IgD-negative memory B cell (primary cell): ENCODE results near the gene EHD4. TPM values are rescaled to one million over a fixed set of nuclear protein-coding genes. Genes with fewer than 3 reads are reported as not detected.

Experiments
- H3K27ac Mint-ChIP-seq, 3 donors: one replicate each; pipeline ENCODE4 v1.8.0; 2020 to 2022; ENCODE audit warnings: mild to moderate bottlenecking in 3 of 3, mixed read lengths in 3 of 3, moderate library complexity in 1 of 3
- H3K27me3 Mint-ChIP-seq: one replicate; pipeline ENCODE4 v1.8.0; 2021; ENCODE audit warnings: mixed read lengths
- H3K36me3 Mint-ChIP-seq: one replicate; pipeline ENCODE4 v1.8.0; 2020; ENCODE audit warnings: mild to moderate bottlenecking, mixed read lengths
- H3K4me1 Mint-ChIP-seq, 3 donors: one replicate each; pipeline ENCODE4 v1.8.0; 2020 to 2022; ENCODE audit warnings: mixed read lengths in 3 of 3, mild to moderate bottlenecking in 1 of 3
- H3K4me3 Mint-ChIP-seq, 4 donors: one replicate each; pipeline ENCODE4 v1.8.0; 2020 to 2022; ENCODE audit warnings: mild to moderate bottlenecking in 4 of 4, mixed read lengths in 4 of 4, moderate library complexity in 3 of 4
- H3K9me3 Mint-ChIP-seq, 3 donors: one replicate each; pipeline ENCODE4 v1.8.0; 2020 to 2021; ENCODE audit warnings: mixed read lengths in 3 of 3, mild to moderate bottlenecking in 1 of 3
- polyA plus RNA-seq: library from polyadenylated mRNA; unstranded; fragments of 300-500 nt; fragmentation: Illumina TruSeq; gene quantifications from one replicate; pipeline ENCODE4 v1.2.3, GENCODE V29; 2021

EHD4 gene
- polyA plus RNA-seq, 1 donor from 2014 or later: 3.8 TPM

GRCh38 chr15:41978534-41978933 is 6.2 kb upstream of the EHD4 start:
- H3K4me3 Mint-ChIP-seq: no peak overlapping the region
- H3K27ac Mint-ChIP-seq: no peak overlapping the region
- peaks cover 1% of the 10 kb centered on the region for H3K36me3 Mint-ChIP-seq
- no peaks in the 10 kb centered on the region for H3K9me3 Mint-ChIP-seq
- peaks cover 5% of the 10 kb centered on the region for H3K27me3 Mint-ChIP-seq
- no peaks in the 10 kb centered on the region for H3K4me1 Mint-ChIP-seq

GRCh38 chr15:41977757-41978383 is 5.5 kb upstream of the EHD4 start:
- peaks cover 1% of the 10 kb centered on the region for H3K36me3 Mint-ChIP-seq
- no peaks in the 10 kb centered on the region for H3K9me3 Mint-ChIP-seq
- H3K4me1 Mint-ChIP-seq: peaks cover 0 to under 1% (median under 1%) of the 10 kb centered on the region in 3 donors
- no peak overlapping the region for H3K4me3 Mint-ChIP-seq
- no peak overlapping the region for H3K27ac Mint-ChIP-seq
- H3K27me3 Mint-ChIP-seq: peaks cover 5% of the 10 kb centered on the region

GRCh38 chr15:41975669-41976068 is 3.3 kb upstream of the EHD4 start:
- Mint-ChIP-seq H3K9me3 (no peaks in the 10 kb centered on the region), H3K4me3 (no peak overlapping the region), H3K27ac (no peak overlapping the region), H3K4me1 (peaks cover 9 to 15% (median 15%) of the 10 kb centered on the region in 3 donors), H3K36me3 (no peaks in the 10 kb centered on the region), H3K27me3 (peaks cover 5% of the 10 kb centered on the region)

- peaks cover 20 to 27% (median 24%) of the 10 kb centered on the region in 3 donors for H3K4me1 Mint-ChIP-seq
- H3K9me3 Mint-ChIP-seq: no peaks in the 10 kb centered on the region
- H3K27me3 Mint-ChIP-seq: peaks cover 5% of the 10 kb centered on the region
- H3K27ac Mint-ChIP-seq: no peak overlapping the region
- peak overlapping the region in 1 of 4 donors; percentile 93 for H3K4me3 Mint-ChIP-seq
- no peaks in the 10 kb centered on the region for H3K36me3 Mint-ChIP-seq
Observed at GRCh38 chr15:41974041-41974440, 1.7 kb upstream of the EHD4 start.

GRCh38 chr15:41971895-41972252 is 483 bp downstream of the EHD4 start:
- H3K36me3 Mint-ChIP-seq: no peaks in the 10 kb centered on the region
- H3K27me3 Mint-ChIP-seq: peaks cover 3% of the 10 kb centered on the region
- peak overlapping the region; percentile 52 to 94 (median 80) for H3K27ac Mint-ChIP-seq
- peak overlapping the region; percentile 93 to 96 (median 95) for H3K4me3 Mint-ChIP-seq
- no peaks in the 10 kb centered on the region for H3K9me3 Mint-ChIP-seq
- peaks cover 32 to 44% (median 35%) of the 10 kb centered on the region in 3 donors for H3K4me1 Mint-ChIP-seq

- Mint-ChIP-seq H3K9me3 (no peaks in the 10 kb centered on the region), H3K27ac (peak overlapping the region; percentile 52 to 94 (median 80)), H3K27me3 (peaks cover 3% of the 10 kb centered on the region), H3K36me3 (no peaks in the 10 kb centered on the region), H3K4me3 (peak overlapping the region; percentile 88 to 96 (median 94)), H3K4me1 (peaks cover 33 to 47% (median 37%) of the 10 kb centered on the region in 3 donors)
Observed at GRCh38 chr15:41971089-41971894, 1.1 kb downstream of the EHD4 start.

- Mint-ChIP-seq H3K9me3 (no peaks in the 10 kb centered on the region), H3K4me3 (peak overlapping the region in 2 of 4 donors; percentile 93 to 95), H3K27me3 (peaks cover 3% of the 10 kb centered on the region), H3K36me3 (no peaks in the 10 kb centered on the region), H3K4me1 (peaks cover 36 to 47% (median 37%) of the 10 kb centered on the region in 3 donors), H3K27ac (peak overlapping the region in 2 of 3 donors; percentile 52 to 94)
Observed at GRCh38 chr15:41970456-41970855, 1.9 kb downstream of the EHD4 start.

- no peaks in the 10 kb centered on the region for H3K9me3 Mint-ChIP-seq
- peak overlapping the region; percentile 3 to 52 (median 46) for H3K27ac Mint-ChIP-seq
- H3K4me3 Mint-ChIP-seq: peak overlapping the region in 2 of 4 donors; percentile 93 to 95
- H3K36me3 Mint-ChIP-seq: no peaks in the 10 kb centered on the region
- peaks cover 36 to 47% (median 37%) of the 10 kb centered on the region in 3 donors for H3K4me1 Mint-ChIP-seq
- H3K27me3 Mint-ChIP-seq: peaks cover 3% of the 10 kb centered on the region
Observed at GRCh38 chr15:41969851-41970431, 2.4 kb downstream of the EHD4 start.

- H3K27me3 Mint-ChIP-seq: peaks cover 1% of the 10 kb centered on the region
- H3K4me1 Mint-ChIP-seq: peaks cover 36 to 47% (median 37%) of the 10 kb centered on the region in 3 donors
- H3K4me3 Mint-ChIP-seq: no peak overlapping the region
- H3K9me3 Mint-ChIP-seq: no peaks in the 10 kb centered on the region
- no peaks in the 10 kb centered on the region for H3K36me3 Mint-ChIP-seq
- no peak overlapping the region for H3K27ac Mint-ChIP-seq
Observed at GRCh38 chr15:41968701-41969100, 3.7 kb downstream of the EHD4 start.

GRCh38 chr15:41967506-41968206 is 4.7 kb downstream of the EHD4 start:
- H3K4me3 Mint-ChIP-seq: peak overlapping the region in 3 of 4 donors; percentile 31 to 77 (median 63)
- no peaks in the 10 kb centered on the region for H3K27me3 Mint-ChIP-seq
- no peaks in the 10 kb centered on the region for H3K36me3 Mint-ChIP-seq
- peak overlapping the region; percentile 2 to 88 (median 7) for H3K27ac Mint-ChIP-seq
- H3K4me1 Mint-ChIP-seq: peaks cover 35 to 44% (median 36%) of the 10 kb centered on the region in 3 donors
- H3K9me3 Mint-ChIP-seq: no peaks in the 10 kb centered on the region

- Mint-ChIP-seq H3K36me3 (no peaks in the 10 kb centered on the region), H3K27me3 (no peaks in the 10 kb centered on the region), H3K27ac (peak overlapping the region in 1 of 3 donors; percentile 63), H3K4me3 (peak overlapping the region in 1 of 4 donors; percentile 88), H3K4me1 (peaks cover 31 to 42% (median 36%) of the 10 kb centered on the region in 3 donors), H3K9me3 (no peaks in the 10 kb centered on the region)
Observed at GRCh38 chr15:41966920-41967465, 5.4 kb downstream of the EHD4 start.

- Mint-ChIP-seq H3K36me3 (no peaks in the 10 kb centered on the region), H3K4me3 (no peak overlapping the region), H3K27me3 (no peaks in the 10 kb centered on the region), H3K27ac (peak overlapping the region in 1 of 3 donors; percentile 63), H3K9me3 (no peaks in the 10 kb centered on the region), H3K4me1 (peaks cover 34 to 40% (median 35%) of the 10 kb centered on the region in 3 donors)
Observed at GRCh38 chr15:41966414-41966812, 5.9 kb downstream of the EHD4 start.

- Mint-ChIP-seq H3K9me3 (no peaks in the 10 kb centered on the region), H3K27ac (peak overlapping the region in 1 of 3 donors; percentile 40), H3K4me3 (peak overlapping the region in 1 of 4 donors; percentile 80), H3K36me3 (no peaks in the 10 kb centered on the region), H3K27me3 (no peaks in the 10 kb centered on the region), H3K4me1 (peaks cover 28 to 33% (median 29%) of the 10 kb centered on the region in 3 donors)
Observed at GRCh38 chr15:41965441-41966413, 6.6 kb downstream of the EHD4 start.
